Sigmoid colon (tissue), 7 donors: Measurements from ENCODE around the gene SNRPD1. TPM values are rescaled to one million over a fixed set of nuclear protein-coding genes. Genes with fewer than 3 reads are reported as not detected.
A peak's percentile ranks its signal among the peaks of the same experiment; 100 is the strongest.
"Not testable (repeated sequence)": the region's sequence is repeated elsewhere in the genome, so short reads cannot be mapped to it uniquely, and the experiment has no call there.

Experiments
- DNase-seq: peaks from one replicate; pipeline ENCODE4 v3.0.0-alpha.2; 2019
- H3K27ac ChIP-seq, 4 donors: fragments of 200-600 bp; sonication (generic); one replicate each; pipeline ENCODE4 v1.5.1; 2016 to 2019; ENCODE audit warnings: mild to moderate bottlenecking in 1 of 4
- H3K27me3 ChIP-seq, 3 donors: fragments of 200-600 bp; sonication (generic); one replicate each; pipeline ENCODE4 v1.5.1; 2019; ENCODE audit warnings: mild to moderate bottlenecking in 1 of 3
- H3K36me3 ChIP-seq, 4 donors: fragments of 200-600 bp; sonication (generic); one replicate each; pipeline ENCODE4 v1.5.1; 2016 to 2019
- H3K4me1 ChIP-seq, 4 donors: fragments of 200-600 bp; sonication (generic); one replicate each; pipeline ENCODE4 v1.5.1; 2017 to 2019
- H3K4me3 ChIP-seq, 4 donors: fragments of 200-600 bp; sonication (generic); one replicate each; pipeline ENCODE4 v1.5.1; 2017 to 2019; ENCODE audit warnings: mild to moderate bottlenecking in 2 of 4, moderate library complexity in 1 of 4
- H3K9me3 ChIP-seq, 4 donors: fragments of 200-600 bp in 3 of 4; sonication (generic) in 3 of 4; one replicate each; pipeline versions ENCODE4 v1.5.1 to v1.6.1; 2013 to 2019
- EP300 ChIP-seq, 4 donors: sonication (generic); formaldehyde crosslinking; IDR thresholded peaks; one replicate each; pipeline ENCODE4 v1.6.1; 2017; ENCODE audit warnings: antibody characterized with exemption in 4 of 4
- POLR2A ChIP-seq, 2 donors: fragments of 450-650 bp; IDR thresholded peaks; one replicate each; pipeline ENCODE4 v1.6.1; 2016; ENCODE audit warnings: antibody characterized with exemption in 2 of 2, mild to moderate bottlenecking in 2 of 2, moderate library complexity in 2 of 2
- POLR2AphosphoS5 ChIP-seq, 4 donors: sonication (generic); formaldehyde crosslinking; IDR thresholded peaks; one replicate each; pipeline ENCODE4 v1.6.1; 2017; ENCODE audit warnings: antibody characterized with exemption in 4 of 4
- WGBS, 2 donors: extraction: QIAGEN DNeasy Blood & Tissue Kit; methylation state at CpG; one replicate each; pipeline ENCODE4 v1.1.7; 2013; 5-methylcytosine and 5-hydroxymethylcytosine counted together
- intact Hi-C: fragments of 100-400 bp; cut with DNase I; formaldehyde crosslinking; loops from one replicate; pipeline ENCODE4 v1.15.1; 2023
- polyA plus RNA-seq, 3 donors: library from polyadenylated mRNA; stranded (reverse); fragments of 200-250 nt; gene quantifications; one replicate each; pipeline ENCODE4 v1.2.3, GENCODE V29; 2013
- total RNA-seq, 4 donors: library from RNA; depleted of rRNA; stranded (reverse); fragments of >200 nt; gene quantifications; one replicate each; pipeline ENCODE4 v1.1.0, GENCODE V29; 2016
- TF ChIP-seq, protein P1 (sequence below), 4 experiments: fragments of 450-650 bp in 3 of 4; fragments of 200-600 bp in 1 of 4; IDR thresholded peaks; one replicate each; pipeline ENCODE4 v1.5.1; 2016 to 2019; ENCODE audit warnings: antibody characterized with exemption in 4 of 4, mild to moderate bottlenecking in 3 of 4, moderate library complexity in 2 of 4
- donor health status: healthy with polysubstance abuse.
- donor health status: Bipolar disorder and iron deficiency.
- donor health status: healthy.

The SNRPD1 gene
- total and polyA plus RNA-seq, 7 donors: 5.2 to 34.1 (median 10.3) TPM

DNA sequence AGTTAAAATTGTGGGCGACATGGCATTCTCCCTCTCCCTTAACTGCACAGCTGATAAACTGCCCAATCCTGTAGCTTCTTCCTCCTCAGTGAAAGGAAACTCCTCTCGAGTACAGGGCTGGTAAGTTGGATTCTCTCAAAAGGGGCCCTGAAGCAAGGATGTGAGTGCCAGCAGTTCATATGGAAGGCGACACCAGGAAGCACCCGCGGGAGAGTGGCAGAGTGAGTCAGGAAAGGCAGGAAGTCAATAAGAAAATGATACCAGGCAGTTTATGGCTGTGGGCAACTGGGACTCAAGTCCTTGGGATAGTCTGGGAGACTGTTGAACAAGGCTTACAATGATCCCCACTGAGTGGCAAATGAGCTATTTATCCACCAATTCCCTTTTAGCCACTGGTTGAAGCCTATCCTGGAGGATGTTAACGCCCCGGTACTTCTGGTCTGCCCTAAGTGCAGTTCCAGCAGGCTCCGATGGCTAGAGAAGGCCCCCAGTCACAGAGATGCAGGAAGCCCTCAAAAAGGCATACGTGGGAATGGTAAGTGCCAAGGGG lies 57.7 kb downstream of the SNRPD1 start:
- Histone ChIP-seq H3K27ac (no peak overlapping the region), H3K4me1 (peaks cover 0 to 4% (median 0%) of the 10 kb centered on the region in 4 donors), H3K4me3 (no peak overlapping the region), H3K36me3 (no peaks in the 10 kb centered on the region), H3K27me3 (no peaks in the 10 kb centered on the region), H3K9me3 (no peaks in the 10 kb centered on the region)
- 59 to 81% methylated on average over 9 of the region's 9 CpGs for WGBS, 2 donors
- TF ChIP-seq POLR2A (IDR thresholded peaks at IDR 0.05): no peak
- no peak for TF ChIP-seq EP300 (IDR thresholded peaks at IDR 0.05)
- TF ChIP-seq, protein P1, sequence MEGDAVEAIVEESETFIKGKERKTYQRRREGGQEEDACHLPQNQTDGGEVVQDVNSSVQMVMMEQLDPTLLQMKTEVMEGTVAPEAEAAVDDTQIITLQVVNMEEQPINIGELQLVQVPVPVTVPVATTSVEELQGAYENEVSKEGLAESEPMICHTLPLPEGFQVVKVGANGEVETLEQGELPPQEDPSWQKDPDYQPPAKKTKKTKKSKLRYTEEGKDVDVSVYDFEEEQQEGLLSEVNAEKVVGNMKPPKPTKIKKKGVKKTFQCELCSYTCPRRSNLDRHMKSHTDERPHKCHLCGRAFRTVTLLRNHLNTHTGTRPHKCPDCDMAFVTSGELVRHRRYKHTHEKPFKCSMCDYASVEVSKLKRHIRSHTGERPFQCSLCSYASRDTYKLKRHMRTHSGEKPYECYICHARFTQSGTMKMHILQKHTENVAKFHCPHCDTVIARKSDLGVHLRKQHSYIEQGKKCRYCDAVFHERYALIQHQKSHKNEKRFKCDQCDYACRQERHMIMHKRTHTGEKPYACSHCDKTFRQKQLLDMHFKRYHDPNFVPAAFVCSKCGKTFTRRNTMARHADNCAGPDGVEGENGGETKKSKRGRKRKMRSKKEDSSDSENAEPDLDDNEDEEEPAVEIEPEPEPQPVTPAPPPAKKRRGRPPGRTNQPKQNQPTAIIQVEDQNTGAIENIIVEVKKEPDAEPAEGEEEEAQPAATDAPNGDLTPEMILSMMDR (IDR thresholded peaks at IDR 0.05): no peak
- TF ChIP-seq POLR2AphosphoS5 (IDR thresholded peaks at IDR 0.05): no peak
- intact Hi-C loops: no loop called here
- DNase-seq: no peak

- Histone ChIP-seq H3K36me3 (no peaks in the 10 kb centered on the region), H3K27ac (no peak overlapping the region), H3K4me1 (peaks cover 0 to 4% (median 0%) of the 10 kb centered on the region in 4 donors), H3K27me3 (no peaks in the 10 kb centered on the region), H3K9me3 (no peaks in the 10 kb centered on the region), H3K4me3 (no peak overlapping the region)
- DNase-seq: no peak
- intact Hi-C loops: no loop called here
- TF ChIP-seq POLR2AphosphoS5 (IDR thresholded peaks at IDR 0.05): peak in 1 of 4 donors; percentile 16
- TF ChIP-seq, protein P1 (IDR thresholded peaks at IDR 0.05): no peak
- 46 to 75% methylated on average over 3 of the region's 3 CpGs for WGBS, 2 donors
Measured at GRCh38 chr18:21672521-21673267, 60.6 kb downstream of the SNRPD1 start.

DNA sequence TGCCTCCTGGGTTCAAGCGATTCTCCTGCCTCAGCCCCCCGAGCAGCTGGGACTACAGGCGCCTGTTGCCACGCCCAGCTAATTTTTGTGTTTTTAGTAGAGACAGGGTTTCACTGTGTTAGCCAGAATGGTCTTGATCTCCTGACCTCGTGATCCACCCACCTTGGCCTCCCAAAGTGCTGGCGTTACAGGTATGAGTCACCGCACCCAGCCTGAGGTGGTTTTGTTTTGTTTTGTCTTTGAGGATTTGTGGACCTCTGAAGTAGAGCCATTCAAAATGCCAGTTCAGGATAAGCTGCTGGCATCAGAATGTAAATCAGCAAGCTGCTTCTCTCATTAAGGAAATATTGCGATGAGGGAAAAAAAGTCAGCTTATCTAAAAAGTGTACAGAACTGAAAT lies 63.2 kb downstream of the SNRPD1 start:
- H3K4me1 ChIP-seq, DNase-seq, H3K4me3 ChIP-seq, H3K9me3 ChIP-seq, intact Hi-C loops, H3K27ac ChIP-seq, H3K27me3 ChIP-seq, H3K36me3 ChIP-seq: not testable (repeated sequence)
- 86 to 88% methylated on average over 8 of the region's 8 CpGs for WGBS, 2 donors

DNA sequence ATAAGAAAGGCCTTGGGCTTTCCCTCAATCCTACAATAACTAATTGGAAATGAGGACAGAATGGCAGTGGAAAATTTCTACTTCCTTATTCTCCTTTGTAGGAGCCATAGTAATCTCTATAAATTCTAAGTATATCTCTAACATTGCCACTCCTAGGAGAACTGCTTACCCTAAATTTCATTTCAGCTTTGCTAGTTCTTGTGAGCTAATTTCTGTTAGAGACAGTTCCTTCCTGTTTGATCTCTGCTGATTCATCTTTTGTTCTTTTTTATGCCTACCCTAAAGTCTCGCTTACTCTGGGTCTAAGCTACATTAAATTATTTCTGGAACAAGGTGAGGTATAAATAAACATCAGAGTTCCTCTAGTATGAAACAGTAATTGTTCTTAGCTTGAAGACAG lies 66.7 kb downstream of the SNRPD1 start:
- H3K27me3 ChIP-seq: no peaks in the 10 kb centered on the region
- no peak overlapping the region for H3K4me3 ChIP-seq
- WGBS, 2 donors: 12 to 40% methylated on average over 1 of the region's 1 CpG
- H3K27ac ChIP-seq: no peak overlapping the region
- TF ChIP-seq EP300 (IDR thresholded peaks at IDR 0.05): no peak
- no peak for TF ChIP-seq POLR2A (IDR thresholded peaks at IDR 0.05)
- TF ChIP-seq, protein P1 (IDR thresholded peaks at IDR 0.05): no peak
- no peak for TF ChIP-seq POLR2AphosphoS5 (IDR thresholded peaks at IDR 0.05)
- no peak for DNase-seq
- H3K36me3 ChIP-seq: no peaks in the 10 kb centered on the region
- no peaks in the 10 kb centered on the region for H3K9me3 ChIP-seq
- intact Hi-C loops: no loop called here
- peaks cover 0 to 14% (median 11%) of the 10 kb centered on the region in 4 donors for H3K4me1 ChIP-seq

DNA sequence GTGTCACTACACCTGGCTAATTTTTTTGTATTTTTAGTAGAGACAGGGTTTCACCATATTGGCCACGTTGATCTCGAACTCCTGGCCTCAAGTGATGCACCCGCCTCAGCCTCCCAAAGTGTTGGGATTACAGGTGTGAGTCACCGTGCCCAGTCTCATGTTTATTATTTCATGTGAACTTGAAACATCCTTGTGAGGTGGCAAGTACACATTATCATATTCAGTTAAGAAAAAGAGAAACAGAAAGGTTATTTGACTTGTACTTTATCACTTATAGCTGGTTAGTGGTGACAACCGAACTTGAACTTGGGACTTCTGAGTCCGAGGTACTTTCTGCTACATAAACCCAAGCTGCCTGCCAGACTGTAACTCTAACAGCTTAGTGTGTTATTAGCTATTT lies 68.0 kb downstream of the SNRPD1 start:
- TF ChIP-seq, protein P1 (IDR thresholded peaks at IDR 0.05): no peak
- TF ChIP-seq POLR2AphosphoS5 (IDR thresholded peaks at IDR 0.05) (no peak), EP300 (IDR thresholded peaks at IDR 0.05) (no peak), POLR2A (IDR thresholded peaks at IDR 0.05) (no peak)
- DNase-seq: no peak
- no peak overlapping the region for H3K4me3 ChIP-seq
- H3K36me3 ChIP-seq: no peaks in the 10 kb centered on the region
- no peaks in the 10 kb centered on the region for H3K9me3 ChIP-seq
- no peaks in the 10 kb centered on the region for H3K27me3 ChIP-seq
- peaks cover 0 to 14% (median 11%) of the 10 kb centered on the region in 4 donors for H3K4me1 ChIP-seq
- intact Hi-C loops: loop anchor here (10.0 kb wide), 1 partner anchor 65 kb away; the partner anchor contains the start of gene MIB1
- H3K27ac ChIP-seq: no peak overlapping the region
- 59 to 84% methylated on average over 6 of the region's 6 CpGs for WGBS, 2 donors
